ENCODE results near the gene UNC45A.

Gene UNC45A

DNA sequence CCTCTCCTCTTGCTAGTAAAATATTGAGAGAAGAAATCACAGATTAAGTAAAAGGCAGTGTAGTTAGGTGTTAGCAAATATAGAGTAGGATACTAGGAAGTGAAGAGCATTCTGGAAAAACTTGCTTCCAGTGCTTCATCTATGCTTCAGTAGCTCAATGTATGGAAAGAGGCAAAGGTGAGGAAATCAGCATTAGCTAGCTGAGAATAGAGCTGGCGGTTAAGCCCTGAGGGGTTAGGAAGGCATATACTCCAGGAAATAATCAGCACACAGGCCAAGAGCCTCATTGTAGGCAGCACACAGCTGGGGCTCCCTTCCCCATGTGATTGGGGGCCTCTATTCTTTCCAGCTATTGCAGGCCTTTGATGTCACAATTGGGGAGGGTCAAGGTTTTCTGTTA is 33.3 kb downstream of the UNC45A start:
- no peak for DNase-seq

DNA sequence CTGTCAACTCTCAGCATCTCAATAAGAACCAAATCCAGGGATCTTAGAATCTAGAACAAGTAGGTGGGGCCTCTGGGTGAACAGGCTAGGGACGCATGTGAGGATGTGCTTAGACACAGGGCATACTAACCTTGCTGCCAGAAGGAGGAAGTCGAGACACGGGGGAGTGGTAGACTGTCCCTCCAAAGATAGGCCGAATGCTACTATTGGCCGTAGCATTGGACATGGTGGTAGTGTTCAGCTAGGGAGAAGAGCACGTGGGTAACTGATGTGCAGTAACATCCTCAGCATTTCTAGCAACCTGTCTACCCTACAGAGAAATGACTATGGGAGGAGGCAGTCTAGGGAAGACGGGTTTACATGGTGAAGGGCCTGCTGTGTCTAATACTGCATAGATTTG is 35.2 kb downstream of the UNC45A start:
- DNase-seq = no peak

- no peak for DNase-seq
Observed at GRCh38 chr15:90972133-90972532, 37.0 kb downstream of the UNC45A start.

GRCh38 chr15:90974216-90974615 is 39.1 kb downstream of the UNC45A start:
- no peak for DNase-seq

DNA sequence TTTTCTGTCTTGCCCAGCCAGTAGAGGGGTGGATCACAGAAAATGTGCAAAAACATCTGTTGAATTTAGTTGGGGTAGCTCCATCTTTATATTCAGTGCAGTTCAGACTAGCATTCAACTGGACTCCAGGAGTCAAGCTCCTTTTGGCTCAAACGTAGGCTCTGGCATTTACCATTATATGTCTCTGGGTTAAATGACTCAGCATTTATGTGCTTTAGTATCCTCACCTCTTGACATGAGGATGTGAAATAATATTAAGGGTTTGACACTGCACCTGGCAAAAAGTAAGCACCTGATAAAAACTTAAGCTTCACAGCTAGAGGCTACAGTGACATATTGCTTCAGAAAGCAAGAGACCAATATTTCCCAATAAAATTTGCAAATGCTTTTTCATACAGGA is 44.5 kb downstream of the UNC45A start:
- DNase-seq = no peak

DNA sequence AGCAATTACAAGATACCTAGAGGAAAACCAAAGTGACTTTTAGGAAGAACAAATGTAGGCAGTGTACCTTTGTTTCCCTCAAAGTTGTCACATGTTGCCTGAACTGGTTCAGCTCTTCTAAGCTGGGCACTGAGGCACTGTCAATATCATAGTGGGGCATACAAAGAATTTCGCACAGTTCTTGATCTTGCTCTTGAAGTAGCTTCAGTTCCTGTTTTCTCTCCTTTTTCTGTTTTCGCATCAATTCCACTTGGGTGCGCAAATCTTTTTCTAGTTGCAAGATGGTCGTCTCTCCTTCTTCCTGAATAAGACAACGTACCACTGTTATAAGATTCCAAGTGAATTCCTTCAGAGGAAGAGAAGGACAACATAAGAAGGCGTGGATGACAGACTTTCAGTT is 46.6 kb downstream of the UNC45A start:
- no peak for DNase-seq

DNA sequence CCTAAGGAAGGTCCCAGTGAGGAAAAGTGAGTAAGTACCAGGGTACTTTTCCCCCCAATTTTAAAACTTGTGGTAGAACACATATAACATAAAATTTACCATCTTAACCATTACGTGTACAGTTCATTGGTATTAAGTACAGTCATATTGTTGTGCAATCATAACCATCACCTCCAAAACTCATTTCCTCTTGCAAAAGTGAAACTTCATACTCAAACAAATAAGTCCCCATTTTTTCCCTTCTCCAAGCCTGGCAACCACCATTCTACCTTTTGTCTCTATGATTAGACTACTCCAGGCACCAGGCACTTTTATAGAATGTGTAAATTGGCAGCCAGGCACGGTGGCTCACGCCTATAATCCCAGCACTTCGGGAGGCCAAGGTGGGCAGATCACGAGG is 47.0 kb downstream of the UNC45A start:
- DNase-seq = no peak

DNA sequence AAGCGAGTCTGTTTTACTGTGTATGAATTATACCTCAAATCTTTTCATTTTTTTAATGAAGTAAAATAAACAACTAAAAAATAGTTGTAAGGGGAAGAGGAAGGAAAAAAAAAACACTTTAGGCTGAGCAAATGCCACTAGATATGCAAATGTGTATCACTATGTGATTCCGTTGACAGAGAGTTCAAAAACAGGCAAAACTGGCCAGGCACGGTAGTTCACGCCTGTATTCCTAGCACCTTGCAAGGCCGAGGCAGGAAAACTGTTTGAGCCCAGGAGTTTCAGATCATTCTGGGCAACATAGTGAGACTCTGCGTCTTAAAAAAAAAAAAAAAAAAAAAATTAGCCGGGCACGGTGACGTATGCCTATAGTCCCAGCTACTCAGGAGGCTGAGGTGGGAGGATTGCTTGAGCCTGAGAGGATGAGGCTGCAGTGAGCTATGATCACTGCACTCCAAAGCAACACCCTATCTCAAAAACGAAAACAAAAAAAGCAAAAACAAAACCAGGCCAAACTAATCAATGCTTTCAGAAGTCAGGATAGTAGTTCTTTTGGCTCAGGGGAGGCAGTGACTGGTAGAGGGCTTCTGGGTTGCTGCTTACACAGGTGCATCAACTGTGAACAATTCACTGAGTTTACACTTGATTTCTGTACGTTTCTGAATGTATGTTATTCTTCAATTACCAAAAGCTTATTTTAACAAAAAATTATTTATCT is 51.9 kb downstream of the UNC45A start:
- DNase-seq = no peak

DNA sequence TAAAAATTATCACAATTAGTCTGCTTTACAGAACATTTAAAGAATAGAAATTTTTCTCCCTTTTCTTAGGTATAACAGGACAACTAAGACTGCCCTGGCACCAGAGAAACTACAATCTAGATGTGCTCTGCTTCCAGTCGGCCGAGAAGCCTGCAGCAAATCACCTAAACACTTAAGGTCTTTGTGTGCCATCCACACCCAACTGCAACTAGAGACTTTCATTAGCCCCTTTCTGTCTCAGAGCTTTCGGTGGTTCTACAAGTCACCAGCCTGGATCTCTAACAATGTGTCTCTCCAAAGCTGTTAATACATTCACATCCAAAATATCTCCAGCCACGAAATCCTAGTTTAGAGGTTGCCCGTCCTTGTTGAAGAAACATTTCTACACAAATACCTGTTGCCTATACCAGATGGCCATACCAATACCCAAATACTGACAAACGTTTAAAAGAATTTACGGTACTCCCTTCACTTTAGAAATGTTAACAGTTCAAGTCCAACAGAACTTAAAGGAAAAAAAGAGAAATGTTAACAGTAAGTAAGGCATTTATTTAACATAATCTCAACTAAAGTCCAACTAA is 52.6 kb downstream of the UNC45A start:
- no peak for DNase-seq

DNA sequence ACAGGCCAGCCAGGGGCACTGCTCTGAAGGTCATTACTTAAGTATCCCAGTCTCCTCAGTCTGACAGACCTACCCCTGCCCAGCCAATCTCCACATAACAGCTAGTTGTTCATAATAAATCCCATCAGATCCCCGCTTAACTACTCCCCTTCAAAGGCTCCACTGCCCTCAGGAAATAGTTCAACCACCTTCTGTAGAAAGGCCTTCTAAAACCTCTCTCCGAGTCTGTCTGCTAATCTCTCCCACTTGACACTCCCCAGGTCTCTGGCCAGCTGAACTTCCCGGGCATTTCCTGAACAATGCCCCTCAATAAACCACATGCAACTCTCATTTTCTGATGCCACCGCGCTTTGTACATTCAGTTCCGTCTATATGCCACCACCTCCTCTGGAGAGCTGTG is 53.2 kb downstream of the UNC45A start:
- no peak for DNase-seq

- DNase-seq = no peak
Observed at GRCh38 chr15:90989040-90989768, 54.1 kb downstream of the UNC45A start.

- no peak for DNase-seq
Observed at GRCh38 chr15:90990446-90990845, 55.4 kb downstream of the UNC45A start.

GRCh38 chr15:90991587-90992285 is 56.7 kb downstream of the UNC45A start:
- DNase-seq = no peak

DNA sequence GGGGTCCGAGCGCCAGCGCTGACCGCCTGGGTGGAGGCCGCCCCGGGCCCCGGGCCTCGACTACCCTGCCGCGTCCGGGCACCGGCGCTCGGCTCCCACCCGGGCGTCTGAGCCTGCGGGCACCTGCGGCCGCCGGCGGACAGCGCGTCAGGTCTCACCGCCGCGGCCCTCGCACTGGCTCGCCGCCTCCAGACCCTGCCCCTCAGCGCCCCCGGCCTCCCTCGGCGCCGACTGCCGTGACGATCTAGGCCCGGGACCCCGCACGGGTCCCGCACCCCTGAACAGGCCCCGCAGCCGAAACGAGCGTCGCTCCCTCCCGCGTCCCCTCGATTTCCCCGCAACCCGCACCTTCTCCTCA is 59.0 kb downstream of the UNC45A start:
- no peak for DNase-seq

- DNase-seq = peak; percentile 98
Observed at GRCh38 chr15:90994417-90995311, 59.6 kb downstream of the UNC45A start, which contains the start of gene PRC1. TSS of gene PRC1 (minus strand) at chr15:90994535. CDS start at chr15:90994417, 118 bp downstream.

DNA sequence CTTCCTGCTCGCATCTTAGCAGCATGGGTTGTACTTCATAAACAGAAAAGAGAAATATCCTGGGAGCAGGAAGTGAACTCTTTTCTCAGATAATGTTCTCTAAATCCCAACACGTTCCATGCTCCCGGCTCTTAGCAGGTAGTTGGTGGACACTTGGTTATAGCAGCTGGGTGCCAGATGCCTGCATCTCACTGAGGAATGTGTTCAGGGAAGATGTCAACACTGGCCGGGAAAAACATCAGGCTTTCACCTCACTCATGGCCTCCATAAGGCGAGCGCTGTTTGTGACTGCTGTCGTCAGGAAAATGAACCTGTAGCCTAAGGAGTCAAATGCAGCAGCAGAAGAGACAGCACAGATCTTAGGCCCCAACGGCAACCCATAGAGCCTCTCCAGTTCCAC is 63.7 kb downstream of the UNC45A start:
- DNase-seq = no peak

DNA sequence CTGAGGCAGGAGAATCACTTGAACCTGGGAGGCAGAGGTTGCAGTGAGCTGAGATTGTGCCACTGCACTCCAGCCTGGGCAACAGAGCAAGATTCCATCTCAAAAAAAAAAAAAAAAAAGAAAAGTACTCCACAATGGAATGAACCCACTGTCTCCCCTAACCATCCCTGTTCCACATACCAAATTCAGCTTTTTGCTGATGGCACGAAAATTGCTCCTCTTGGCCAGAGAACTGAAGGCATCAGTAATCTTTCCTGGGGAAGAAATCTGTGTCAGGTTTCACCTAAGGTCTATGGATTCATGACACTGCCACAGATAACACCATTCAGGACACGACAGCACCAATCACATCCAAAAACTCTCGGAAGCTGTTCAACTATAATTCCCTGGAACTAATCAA is 66.1 kb downstream of the UNC45A start:
- no peak for DNase-seq
